T-helper 22 cell (primary cell): ENCODE data around the gene SLC7A6.

ENCODE experiments used
- DNase-seq: peaks from one replicate; pipeline ENCODE4 v3.0.0-alpha.2; 2020; ENCODE audit warnings: low read depth

SLC7A6 gene

GRCh38 chr16:68346892-68347480 lies 82.7 kb downstream of the SLC7A6 start:
- no peak for DNase-seq

GRCh38 chr16:68347605-68348004 lies 83.3 kb downstream of the SLC7A6 start:
- no peak for DNase-seq

GRCh38 chr16:68348639-68349445 lies 84.5 kb downstream of the SLC7A6 start:
- DNase-seq = no peak

- DNase-seq = no peak
Measured at GRCh38 chr16:68349838-68350410, 85.6 kb downstream of the SLC7A6 start.

GRCh38 chr16:68350813-68351350 lies 86.6 kb downstream of the SLC7A6 start:
- DNase-seq = no peak
